NCI-H2171 treated with DMSO at 0.1 percent for 48 hours (cell line): ENCODE data around the gene MFRP.
A peak's percentile ranks its signal among the peaks of the same experiment; 100 is the strongest.
"Not testable (repeated sequence)": the region's sequence is repeated elsewhere in the genome, so short reads cannot be mapped to it uniquely, and the experiment has no call there.

ENCODE experiments used
- DNase-seq: peaks from one replicate; lab custom pipeline; 2025; lab: John Stamatoyannopoulos, UW

MFRP gene

GRCh38 chr11:119346605-119347004 lies at the start of gene MFRP:
Gene MFRP (minus strand): TSS chr11:119346705. CDS start chr11:119346513, 192 bp downstream.
- no peak for DNase-seq

DNA sequence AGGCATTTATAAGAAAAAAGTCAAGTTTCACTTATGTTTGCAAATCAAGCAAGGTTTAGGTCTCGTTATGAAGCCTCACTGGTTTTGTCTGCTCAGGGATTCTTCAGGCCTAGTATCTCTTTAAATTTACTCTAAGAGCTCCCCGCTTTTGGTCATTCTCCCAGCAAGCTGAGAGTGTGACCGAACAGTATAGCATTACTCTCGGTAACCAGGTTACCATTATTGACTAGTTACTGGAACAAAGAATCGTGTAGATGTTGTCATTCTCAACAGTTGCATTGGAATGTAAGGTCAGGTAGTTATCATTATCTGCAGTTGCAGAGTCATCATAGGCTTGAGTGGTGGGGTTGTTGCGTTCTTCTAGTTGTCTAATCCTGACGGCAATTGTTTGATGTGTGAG lies 44.8 kb upstream of the MFRP start:
- no peak for DNase-seq

DNA sequence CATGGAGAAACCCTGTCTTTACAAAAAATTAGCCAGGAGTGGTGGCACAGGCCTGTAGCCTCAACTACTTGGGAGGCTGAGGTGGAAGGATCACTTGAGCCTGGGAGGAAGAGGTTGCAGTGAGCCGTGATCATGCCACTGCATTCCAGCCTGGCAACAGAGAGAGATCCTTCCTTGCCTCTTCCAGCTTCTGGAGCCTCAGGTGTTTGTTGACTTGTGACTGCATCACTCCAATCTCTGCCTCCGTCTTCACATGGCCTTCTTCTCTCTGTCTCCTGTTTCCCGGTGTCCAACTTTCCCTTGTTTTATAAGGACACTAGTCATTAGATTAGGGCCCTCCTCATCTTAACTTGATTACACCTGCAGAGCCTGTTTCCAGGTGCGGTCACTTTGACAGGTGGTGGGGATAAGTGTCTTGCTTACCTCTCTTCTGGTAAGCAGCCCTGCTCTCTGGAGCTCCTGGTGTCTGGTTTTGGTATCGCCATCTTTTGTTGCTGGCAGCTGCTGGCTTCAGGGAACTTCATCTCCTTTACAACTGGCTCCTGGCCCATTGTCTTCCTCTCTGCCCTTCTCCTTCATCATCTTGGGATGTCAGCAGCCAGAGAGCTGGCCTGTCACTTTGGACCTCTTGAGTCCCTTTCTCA lies 43.2 kb upstream of the MFRP start:
- DNase-seq: no peak

- DNase-seq: no peak
These were observed 41.6 kb upstream of the MFRP start for GRCh38 chr11:119388103-119388502.

DNA sequence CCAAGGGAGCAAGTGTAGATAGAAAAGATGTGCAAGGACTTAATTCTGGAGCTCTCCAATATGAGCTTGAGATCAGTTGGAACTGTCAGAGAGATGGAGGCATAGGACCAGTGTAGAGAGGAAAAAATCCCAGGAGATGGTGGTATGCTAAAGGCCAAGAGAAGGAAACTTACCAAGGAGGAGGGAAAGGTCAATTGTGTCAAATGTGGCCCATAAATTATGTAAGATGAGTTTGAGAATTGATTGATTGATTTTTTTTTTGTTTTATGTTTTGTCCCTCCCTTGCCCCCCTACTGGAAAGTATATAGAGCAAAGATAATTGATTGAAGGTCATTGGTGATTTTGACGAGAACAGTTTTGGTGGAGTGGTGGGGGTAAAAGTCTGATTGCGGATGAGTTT lies 37.8 kb upstream of the MFRP start:
- DNase-seq: no peak

DNA sequence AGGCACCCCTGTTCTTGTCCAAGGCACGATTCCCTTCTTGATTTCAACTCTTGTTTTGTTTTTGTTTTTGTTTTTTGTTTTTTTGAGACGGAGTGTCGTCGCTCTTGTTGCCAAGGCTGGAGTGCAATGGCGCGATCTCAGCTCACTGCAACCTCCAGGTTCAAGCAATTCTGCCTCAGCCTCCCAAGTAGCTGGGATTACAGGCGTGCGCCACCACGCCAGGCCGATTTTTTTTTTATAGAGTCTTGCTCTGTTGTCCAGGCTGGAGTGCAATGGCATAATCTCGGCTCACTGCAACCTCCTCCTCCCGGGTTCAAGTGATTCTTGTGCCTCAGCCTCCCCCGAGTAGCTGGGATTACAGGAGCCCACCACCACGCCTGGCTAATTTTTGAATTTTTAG lies 36.0 kb upstream of the MFRP start:
- DNase-seq: not testable (repeated sequence)

DNA sequence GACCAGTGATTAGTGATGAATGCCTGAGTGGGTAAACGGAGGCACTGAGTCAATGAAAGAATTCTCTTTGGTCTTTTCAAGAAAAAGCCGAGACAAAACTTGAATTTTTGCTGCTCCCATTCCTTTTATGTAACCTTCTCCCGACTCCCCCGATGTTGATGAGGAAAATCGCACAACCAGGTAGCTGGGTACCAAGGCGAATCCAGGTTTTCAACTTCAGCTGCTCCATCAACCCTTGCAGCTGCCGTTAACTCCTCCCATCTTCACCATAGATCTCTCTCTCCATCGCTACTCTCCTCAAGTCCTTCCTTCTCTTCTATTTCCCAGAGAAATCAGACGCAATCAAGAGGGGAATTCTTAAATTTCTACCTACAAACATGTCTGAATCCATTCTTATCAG lies 35.6 kb upstream of the MFRP start:
- no peak for DNase-seq

GRCh38 chr11:119381181-119381988 lies 34.9 kb upstream of the MFRP start, which contains the start of gene USP2:
Gene USP2 (minus strand): TSS chr11:119381690. CDS start chr11:119373480, 8,210 bp downstream.
- peak; percentile 85 for DNase-seq

DNA sequence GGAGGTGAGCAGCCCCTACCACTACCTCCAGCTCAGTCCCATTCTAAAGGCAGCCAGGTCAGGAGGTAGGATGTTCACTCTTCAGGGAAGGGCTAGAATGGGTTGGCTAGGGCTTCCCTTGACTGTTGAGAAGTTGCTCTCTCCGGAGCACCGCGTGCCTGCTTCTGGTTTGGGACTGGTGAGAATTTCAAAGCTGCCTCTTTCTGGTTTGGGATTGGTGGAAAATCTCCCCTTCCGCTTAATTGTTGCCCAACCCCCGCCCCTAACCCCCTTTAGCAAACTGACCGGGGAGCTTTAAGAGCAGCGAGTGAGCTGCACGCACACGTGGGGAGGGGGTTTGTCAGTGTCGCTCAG lies 34.3 kb upstream of the MFRP start:
- DNase-seq: no peak

DNA sequence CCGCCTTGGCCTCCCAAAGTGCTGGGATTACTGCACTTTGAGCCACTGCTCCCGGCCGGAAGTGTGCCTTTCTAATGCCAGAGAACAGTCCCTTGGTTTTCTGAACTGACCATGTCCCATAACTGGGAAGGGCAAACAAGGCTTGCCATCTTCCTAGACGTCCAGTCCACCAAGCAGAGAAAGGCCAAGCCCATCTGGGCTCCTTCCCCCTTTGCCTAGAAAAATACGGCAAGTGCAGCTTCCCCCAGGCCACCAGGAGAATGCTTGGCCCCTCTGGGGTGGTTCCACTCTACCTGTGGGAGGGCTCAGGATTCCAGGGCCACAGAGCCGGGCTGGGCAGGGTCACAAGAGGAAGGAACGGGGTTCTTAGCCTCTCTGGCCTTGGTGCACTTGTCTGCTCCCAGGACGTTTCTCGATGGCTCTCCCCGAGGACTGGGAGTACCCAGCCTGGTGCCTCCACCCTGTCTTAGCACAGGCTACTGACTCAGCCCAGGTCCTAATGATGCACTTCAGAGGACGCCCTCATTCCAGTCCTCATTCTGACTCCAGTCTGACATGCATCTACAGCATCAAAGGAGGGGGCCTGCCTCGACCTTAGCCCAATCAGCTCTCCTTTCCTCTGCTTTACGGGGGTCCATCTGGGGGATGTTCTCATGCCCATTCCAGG lies 33.8 kb upstream of the MFRP start:
- DNase-seq: no peak

- DNase-seq: no peak
These were observed 32.5 kb upstream of the MFRP start for GRCh38 chr11:119378851-119379465.

GRCh38 chr11:119377961-119378667 lies 31.6 kb upstream of the MFRP start:
- no peak for DNase-seq

DNA sequence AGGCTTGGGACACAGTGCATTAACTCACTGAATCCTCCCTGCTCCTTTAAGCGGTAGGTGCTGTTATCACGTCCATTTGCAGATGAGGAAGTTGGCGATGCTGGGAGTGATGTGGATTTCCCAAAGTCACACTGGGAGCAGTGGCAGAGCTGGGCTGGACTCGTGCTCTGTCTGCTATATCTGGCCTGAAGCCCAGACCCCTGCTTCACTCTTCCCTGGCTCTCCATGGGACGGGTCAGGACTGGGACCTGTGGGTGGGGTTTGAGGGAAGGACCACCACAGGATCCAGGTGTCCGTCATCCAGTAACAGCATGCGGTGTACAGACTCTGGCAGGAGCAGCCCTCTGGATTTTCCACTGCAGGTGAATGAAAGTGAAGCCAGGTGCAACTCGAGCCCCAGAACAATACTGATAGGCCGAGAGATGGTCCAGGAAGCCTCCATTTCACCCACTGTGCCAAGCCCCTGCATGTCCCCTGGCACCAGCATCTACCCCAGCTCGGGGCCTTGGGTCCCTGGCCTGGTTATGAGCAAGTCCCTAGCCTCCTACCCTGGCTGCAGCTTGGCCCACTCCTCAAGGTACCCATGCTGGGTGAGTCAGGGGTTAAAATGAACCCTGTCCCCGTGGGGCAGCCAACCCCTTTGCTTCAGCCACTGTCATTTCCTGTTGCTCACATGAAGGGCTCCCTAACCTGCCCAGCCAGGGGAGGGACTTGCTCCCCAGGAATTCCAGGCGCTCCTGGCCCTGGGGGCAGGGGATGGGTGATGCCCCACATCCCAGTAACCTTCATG lies 30.8 kb upstream of the MFRP start:
- no peak for DNase-seq

DNA sequence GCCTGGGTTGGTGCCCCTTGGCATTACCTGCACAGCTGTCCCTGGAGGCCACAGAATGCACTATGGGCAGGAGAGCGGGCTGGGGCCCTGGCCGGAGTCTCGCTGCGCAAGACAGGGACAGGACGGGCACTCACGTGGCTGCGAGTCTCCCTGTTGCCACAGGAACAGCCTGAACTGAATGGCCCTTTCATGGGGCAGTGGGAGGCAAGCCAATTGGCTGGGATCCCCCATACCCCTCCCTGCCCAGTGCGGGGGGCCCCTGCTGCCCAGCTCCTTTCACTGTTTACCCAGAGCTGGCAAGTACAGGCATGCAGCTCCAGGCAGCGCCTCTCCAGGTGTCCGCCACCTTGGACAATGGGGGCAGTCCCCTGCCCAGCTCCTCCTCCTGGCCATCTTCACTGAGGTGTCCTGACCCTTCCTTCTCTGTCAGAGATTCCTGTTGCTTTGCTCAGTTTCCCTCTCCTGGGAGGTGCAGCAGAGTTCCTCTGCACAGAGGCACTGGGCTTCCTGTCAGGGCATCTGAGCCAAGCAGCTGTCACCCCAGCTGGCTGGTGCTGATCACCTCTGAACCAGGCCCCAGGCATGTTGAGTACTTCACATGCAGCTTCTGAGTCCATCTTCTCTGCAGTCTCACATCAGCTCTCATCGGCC lies 29.8 kb upstream of the MFRP start:
- DNase-seq: peak; percentile 55

DNA sequence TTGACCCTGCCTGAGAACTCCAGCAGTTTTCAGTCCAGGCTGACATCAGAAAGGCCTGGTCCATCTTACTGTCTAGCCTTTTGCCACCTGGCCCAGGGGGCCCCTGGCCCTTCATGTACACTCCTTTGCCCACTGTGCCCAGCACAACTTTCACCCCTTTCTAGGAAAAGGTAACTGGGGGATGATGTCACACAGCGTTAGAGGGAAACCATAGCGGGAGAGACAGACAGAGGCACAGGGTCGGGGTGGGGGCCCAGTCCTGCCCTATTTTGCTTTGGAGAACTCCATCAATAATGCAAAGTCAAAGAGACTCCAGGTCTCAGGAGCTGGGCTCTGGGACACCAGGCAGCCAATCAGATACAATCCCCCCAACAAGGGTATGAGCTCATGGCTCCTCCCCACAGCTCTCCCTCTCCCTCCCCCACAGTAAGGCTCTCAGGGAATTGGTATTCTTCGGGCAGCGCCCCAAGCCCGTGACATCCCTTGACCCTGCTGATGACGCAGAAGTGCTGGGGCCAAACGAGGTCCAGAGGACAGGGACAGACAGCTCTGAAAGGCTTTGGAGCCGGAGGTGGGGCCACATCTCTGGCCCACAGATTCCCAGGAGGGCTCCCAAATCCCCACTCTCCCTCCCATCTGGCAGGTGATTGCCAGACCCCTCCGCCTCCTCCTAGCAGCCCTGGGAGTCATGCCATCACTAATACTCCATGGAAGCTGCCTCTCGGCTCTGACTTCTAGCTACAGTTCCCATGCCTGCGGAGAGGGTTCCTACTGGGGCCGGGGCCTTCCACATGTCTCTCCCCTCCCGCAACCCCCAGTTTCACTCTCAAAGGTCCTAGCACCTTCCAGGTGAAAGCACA lies 29.1 kb upstream of the MFRP start:
- DNase-seq: peak; percentile 28

- no peak for DNase-seq
These were observed 28.3 kb upstream of the MFRP start for GRCh38 chr11:119374632-119375336.

- peak; percentile 47 for DNase-seq
These were observed 27.6 kb upstream of the MFRP start for GRCh38 chr11:119373921-119374631.
